Activated T-cell treated with anti-CD3 and anti-CD28 coated beads, Interleukin-2, amount 50 U/mL, for 48 hours (primary cell): ENCODE measurements around the gene NSL1.
"Not testable (repeated sequence)": the region's sequence is repeated elsewhere in the genome, so short reads cannot be mapped to it uniquely, and the experiment has no call there.

Source experiments
- DNase-seq, 2 experiments: peaks; one replicate each; pipeline ENCODE4 v3.0.0-alpha.2; 2020

Gene NSL1

DNA sequence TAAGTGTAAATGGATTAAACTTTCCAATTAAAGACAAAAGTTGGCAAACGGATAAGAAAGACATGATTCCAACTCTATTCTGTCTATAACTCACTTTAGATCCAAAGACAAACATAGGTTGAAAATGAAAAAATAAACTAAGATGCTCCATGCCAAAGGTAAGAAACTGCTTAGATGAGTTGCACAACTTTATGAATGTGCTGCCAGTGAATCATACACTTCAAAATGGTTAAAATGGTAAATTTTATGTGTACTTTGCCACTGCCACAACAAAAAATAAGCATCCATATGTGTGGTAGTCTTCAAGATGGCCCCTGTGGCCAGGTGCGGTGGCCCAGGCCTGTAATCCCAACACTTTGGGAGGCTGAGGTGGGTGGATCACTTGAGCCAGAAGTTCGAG, 45.0 kb downstream of the NSL1 start:
- DNase-seq, result no peak

DNA sequence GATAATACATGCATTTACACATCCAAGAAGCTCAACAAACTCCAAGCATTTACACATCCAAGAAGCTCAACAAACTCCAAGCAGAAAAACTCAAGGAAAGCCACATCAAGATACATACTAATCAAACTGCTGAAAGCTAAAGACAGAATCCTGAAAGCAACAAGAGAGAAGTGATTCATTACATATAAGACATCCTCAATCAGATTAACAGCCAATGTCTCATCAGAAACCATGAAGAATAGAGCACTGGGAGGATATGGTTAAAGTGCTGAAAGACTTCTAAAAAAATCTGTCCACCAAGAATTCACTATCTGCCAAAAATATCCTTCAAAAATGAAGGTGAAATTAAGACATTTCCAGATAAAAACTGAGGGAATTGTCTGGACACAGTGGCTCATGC, 46.3 kb downstream of the NSL1 start:
- DNase-seq, result no peak

DNA sequence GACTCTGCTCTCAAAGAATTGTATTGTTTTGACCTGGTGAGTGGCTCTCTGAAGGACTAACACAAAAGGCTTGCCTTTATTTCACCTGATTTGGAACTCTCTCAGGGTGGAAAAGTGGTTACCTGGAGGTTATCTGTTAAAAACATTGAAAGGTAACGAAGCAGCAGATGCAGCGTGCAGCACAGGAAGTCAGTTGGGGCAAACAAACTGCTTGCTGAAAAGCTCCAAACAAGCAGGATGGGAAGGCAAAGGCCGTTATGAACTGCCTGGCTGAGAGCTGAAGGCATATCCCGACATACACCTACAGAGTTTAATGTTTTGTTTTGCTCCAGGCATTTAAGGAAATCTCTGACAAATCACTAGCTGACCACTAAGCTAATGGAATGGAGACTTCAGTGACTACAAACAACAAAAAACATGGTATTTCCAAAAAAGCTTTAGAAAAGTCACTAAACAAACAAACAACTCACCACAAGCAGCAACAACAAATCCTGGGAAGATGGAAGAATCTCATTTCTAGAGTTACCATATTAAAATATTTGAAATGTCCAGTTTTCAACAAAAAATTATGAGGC, 47.6 kb downstream of the NSL1 start:
- no peak for DNase-seq

DNA sequence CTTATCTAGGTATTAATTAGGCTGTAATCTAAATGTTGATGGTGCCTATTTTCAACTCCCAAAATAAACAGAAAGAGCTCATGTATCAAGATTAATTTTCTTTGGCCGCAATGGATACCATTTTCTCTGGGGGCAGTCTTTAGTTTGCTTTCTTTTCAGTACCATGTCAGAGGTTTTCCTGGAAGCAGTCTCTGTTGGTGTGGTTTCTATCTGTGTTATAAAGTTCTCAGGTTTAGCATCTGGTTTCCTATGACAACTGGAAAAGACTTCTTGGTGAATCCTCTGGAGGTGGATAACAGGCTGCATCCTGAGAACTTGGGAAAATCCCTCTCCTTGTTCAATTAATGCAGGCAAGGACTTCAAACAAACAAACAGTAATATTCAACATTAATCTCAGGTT, 53.2 kb downstream of the NSL1 start:
- no peak for DNase-seq

DNA sequence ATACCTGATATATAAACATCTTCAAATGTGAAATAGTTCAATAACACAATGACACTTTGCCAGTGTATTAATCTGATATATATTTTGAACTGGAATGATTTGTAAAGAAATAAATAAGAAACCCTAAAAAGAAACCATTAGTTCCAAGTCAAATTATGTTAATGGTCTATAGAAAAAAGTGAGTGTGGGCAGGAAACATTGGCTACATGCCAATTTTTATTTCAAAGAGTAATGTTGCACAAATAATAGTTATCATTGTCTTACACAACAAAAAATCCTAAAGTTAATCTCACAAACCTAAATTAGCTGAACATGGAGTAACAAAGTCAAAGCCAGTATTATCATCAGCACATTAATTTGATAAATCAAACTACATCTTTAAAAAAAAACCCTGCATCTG, 54.0 kb downstream of the NSL1 start:
- DNase-seq, result no peak

DNA sequence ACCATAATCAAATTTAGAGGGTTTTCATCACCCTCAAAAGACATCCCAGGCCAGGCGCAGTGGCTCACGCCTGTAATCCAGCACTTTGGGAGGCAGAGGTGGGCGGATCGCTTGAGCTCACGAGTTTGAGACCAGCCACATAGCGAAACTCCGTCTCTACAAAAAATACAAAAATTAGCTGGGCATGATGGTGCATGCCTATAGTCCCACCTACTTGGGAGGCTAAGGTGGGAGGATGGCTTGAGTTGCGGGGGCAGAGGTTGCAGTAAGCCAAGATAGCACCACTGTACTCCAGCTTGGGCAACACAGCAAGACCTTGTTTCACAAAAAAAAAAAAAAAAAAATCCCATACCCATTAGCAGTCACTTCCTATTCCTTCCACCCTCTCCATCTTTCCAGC, 58.5 kb downstream of the NSL1 start:
- no peak for DNase-seq

DNA sequence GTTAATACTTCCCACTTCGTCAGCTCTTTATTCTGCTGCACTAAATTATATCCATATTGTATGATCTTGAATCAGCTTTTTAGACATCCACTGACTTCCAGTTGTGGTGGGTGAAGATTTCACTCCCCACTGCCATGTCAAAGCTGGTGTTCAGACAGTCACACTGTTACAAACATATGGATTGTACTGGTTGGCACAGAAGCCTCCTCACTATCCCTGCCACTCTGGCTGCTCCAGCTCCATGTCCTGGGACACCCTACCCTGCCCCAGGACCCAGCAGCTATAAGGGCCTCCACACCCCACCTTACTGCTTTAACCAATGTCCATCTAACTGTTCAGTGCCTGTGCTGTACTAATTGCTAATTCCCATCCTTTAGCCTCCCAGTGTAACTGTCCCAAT, 59.9 kb downstream of the NSL1 start:
- DNase-seq, result no peak

DNA sequence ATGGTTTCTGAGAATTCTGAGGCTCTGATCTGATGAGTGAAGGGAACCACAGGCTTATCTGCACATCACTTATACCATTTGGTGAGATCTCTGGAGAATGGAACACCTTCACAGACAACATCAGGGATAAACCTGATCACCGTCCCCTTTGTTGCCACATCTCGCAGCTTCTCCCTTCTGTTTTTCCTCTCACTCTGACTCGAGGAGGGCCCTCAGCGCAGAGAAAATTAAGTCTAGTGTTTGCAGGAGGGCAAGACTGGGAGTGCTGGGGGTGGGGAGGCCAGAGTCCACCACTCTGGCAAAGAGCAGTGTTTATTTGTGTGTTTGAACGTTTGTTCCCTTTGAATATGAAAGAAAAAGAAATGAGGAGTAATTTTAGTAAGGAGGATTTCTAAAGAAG, 63.0 kb downstream of the NSL1 start:
- DNase-seq, result peak in 1 of 2 experiments; percentile 52

DNA sequence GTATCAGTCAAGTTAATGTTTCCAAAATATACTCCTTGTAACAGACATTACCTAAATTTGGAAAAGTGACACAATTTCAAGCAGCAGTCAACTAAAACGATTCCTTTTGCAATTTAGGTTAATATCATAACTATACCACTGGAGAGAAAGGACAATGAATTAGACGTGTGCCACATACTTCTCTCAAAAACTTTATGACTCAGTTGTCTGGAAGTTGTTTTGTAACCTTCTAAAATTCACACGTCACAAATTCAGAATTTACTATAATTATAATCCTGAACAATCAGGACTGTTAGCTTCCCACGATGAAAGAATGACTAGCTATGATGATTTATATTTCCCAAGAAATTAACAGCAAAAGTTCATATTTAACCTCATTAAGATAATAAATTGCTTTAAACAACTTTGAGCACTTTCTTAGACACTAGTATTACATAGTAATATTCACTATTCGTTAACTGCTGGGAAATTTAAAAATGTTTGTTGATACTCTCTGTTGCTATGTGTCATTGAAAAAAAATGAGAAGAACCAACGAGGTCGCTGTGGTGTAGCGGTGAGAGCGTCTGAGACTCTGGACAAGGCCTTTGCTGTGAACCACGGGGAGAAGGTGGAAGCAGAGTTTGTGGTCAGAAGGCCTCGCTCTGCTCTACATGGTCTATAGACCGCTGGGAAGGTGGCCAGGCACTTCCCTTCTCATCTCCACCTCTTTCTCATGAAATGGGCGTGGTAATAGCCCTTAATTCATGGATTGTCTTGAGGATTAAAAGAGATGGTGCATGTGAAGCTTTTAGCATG, 64.0 kb downstream of the NSL1 start:
- DNase-seq, result peak in 1 of 2 experiments; percentile 55

DNA sequence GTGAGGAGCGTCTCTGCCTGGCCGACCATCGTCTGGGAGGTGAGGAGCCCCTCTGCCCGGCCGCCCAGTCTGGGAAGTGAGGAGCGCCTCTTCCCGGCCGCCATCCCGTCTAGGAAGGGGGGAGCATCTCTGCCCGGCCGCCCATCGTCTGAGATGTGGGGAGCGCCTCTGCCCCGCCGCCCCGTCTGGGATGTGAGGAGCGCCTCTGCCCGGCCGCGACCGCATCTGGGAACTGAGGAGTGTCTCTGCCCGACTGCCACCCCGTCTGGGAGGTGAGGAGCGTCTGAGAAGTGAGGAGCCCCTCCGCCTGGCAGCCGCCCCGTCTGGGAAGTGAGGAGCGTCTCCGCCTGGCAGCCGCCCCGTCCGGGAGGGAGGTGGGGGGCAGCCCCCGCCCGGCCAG, 66.9 kb downstream of the NSL1 start:
- not testable (repeated sequence) for DNase-seq

DNA sequence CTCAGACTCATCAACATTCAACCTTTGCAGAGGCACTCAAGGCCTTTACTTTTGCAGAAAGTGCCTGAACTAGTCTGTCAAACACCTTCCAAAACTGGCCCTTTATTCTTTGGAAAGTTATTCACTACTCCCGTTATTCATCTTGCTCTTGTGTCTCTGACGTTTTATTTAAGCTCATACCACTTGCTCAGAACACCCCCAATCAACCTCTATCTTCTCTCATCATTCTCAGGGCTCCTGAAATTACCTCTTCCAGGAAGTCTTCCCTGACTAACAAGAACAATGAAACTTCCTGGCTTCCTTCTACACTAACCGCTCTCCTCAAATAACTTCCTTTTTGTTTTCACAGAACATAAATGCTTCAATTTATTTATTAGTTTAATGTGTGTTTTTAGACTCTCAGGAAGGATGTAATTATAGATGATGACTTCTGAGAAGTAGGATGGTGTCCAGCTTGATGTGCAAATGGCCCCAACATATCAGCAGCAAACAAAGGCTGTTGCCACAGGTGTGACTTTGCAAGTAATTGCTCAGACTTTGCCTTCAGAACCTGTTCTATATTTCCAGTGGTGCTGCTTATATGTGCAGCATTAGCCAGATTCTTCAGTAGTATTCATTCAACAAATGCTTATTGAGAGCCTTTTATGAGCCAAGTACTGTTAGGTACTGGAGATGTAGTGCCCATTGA, 69.2 kb downstream of the NSL1 start:
- no peak for DNase-seq

DNA sequence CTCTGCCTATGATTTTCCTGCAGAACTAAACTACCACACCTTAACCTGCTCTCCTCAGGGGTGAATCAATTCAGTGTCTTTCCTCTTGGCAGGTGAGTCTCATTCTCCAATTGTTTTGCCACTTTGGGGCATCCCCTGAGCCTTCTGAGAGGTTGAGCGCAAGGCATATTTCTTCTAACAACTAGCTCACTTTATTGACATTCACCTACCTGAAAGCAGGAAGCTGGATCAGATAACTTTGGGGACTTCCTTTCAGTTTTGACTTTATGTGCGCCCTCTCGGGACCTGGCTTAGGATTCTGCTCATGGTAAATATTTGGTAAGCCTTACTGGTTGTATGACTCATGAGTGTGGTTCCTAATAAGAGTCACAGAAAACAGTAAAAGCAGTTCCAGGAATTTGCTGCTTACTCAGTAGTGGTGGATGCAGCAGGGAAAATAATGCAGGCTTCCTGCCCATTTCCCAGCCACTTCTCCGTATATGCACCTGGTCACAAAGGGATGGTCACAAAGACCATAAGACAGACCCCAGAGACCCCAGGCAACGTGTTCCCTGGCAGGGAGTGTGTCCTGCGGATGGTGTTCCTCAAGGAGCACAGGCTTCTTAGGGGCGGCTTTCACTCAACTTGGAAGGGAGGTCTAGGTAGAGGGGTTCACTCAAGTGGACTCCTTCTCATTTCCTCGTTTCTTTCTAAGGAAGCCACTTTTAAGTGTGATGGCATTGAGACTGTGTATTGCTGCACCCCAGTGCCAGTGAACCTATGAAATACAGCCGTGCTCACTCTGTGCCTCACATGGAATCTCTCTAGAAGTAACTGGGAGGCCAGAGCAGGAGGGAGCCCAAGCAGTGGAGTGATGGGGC, 70.0 kb downstream of the NSL1 start:
- DNase-seq, result peak; percentile 65 to 68

DNA sequence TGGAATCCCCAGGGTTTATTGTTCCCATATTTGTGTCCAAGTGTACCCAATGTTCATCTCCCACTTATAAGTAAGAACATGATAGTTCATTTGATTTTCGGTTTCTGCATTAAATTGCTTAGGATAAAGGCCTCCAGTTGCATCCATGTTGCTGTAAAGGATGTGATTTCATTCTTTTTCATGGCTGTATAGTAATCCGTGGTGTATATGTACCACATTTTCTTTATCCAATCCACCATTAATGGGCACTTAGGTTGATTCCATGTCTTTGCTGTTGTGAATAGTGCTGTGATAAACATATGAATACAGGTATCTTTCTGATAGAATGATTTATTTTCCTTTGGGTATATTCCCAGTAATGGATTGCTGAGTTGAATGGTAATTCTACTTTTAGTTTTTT, 71.9 kb downstream of the NSL1 start:
- no peak for DNase-seq

DNA sequence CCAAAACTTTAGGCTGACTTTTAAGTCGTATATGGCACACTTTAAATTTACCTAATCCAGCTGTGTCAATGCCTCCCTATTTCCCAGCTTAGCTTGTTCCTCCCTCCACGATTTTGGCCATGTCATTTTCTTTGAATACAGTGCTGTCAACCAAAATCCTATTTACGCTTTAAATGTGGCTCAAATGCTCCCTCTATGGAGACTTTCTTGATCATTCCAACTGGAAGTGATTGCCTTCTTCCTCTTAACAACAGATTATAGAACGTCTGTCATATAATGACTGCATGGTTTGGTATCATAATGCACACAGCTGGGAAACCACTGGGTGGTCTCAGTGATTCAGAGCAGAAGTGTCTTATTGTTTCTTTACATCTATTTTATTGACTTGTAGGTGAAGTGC, 73.1 kb downstream of the NSL1 start:
- no peak for DNase-seq

DNA sequence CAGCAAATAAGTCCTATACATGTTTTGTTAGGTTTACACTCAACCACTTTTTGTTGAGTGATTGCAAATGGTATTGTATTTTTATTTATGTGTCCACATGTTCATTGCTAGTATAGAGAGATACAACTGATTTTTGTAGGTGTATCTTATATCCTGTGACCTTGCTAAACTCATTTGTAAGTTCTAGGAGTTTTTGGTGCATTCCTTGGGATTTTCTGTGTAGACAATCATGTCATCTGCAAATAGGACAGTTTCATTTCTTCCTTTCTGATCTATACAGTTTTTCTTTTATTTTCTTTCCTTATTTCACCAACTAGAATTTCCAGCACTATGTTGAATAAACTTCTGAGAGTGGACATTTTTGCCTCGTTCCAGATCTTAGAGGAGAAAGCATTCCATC, 75.4 kb downstream of the NSL1 start:
- DNase-seq, result no peak

DNA sequence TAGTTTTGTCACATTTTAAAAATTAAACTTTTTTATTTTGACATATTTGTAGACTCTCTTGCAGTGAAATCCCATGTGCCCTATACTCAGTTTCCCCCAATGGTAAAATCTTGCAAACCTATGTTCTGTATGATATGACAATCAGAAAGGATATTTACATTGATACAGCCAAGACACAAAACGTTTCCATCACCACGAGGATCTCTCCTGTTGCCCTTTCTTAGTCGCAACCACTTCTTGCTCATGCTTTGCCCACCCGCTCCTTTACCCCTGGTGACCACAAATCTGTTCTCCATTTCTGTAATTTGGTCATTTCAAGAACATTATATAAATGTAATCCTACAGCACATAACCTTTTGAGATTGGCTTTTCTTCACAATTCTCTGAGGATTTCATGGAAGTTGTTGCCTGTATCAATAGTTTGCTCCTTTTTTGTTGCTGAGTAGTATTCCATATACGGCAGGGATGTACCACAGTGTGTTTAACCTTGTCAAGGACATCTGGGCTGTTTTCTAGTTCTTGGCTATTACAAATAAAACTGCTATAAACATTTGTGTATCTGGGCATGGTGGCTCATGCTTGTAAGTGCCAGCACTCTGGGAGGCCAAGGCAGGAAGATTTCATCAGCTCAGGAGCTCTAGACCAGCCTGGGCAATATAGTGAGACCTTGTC, 78.0 kb downstream of the NSL1 start:
- no peak for DNase-seq

DNA sequence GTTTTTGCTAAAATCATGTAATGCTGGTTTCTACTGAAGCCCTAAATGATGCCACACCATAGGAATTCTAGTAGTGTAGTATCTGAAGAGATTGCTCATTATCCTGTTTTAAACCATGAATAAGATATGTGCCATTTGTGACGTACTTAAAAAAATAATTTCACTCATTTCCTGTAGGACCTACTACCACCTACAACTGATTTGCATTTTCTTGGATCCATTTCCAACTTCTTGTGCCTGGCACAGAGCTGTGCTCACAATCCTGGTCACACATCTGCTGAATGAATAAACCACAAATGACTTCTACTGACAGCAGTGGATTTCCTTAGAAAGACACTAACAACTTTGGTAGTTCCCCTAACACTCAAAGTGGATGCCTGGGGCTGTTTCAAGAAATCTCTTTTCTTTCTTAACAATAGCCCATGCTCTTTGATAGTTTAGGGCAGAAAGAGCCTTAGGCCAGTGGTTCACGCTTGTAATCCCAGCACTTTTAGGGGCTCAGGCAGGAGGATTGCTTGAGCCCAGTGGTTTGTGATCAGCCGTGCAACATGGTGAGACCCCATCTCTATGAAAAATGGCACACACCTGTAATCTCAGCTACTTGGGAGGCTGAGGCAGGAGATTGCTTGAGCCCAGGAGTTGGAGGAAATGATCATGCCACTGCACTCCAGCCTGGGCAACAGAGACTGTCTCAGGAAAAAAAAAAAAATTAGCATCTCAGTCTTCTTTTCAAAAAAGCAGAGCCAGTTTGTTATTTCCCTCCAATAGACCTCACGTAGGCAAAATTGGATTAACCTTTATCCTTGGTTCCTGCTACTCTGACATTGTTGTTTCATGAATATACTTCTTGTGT, 78.9 kb downstream of the NSL1 start:
- DNase-seq, result peak in 1 of 2 experiments; percentile 53

DNA sequence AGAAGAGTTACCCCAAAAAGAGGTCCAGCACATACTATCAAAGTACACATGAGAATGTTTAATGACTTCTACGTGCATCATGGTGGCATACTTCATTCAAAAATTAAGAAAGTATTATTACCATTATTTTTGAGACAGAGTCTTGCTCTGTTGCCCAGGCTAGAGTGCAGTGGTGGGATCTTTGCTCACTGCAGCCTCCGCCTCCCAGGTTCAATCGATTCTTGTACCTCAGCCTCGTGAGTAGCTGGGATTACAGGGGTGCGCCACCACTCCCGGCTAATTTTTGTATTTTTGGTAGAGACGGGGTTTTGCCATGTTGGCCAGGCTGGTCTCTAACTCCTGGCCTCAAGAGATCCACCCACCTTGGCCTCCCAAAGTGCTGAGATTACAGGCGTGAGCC, 79.6 kb downstream of the NSL1 start:
- not testable (repeated sequence) for DNase-seq

DNA sequence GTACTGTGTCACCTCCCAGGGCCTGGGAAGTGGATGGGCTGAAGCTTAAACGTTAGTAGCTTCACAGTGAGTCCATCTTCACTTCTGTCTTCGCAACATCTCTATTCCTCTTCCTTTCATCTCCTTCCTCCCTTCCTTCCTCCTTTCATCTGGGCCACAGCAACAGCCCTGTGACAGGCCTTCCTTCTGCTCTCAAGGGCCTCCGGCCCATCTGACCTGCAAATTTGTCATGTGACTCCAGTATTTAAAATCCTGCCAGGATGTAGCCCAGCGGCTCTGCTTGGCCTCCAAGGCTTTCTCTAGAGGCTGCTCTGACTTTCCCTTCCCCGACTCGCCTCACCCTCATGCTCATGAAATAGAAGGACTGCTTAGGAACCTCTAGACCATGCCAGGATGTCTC, 81.0 kb downstream of the NSL1 start:
- peak in 1 of 2 experiments; percentile 16 for DNase-seq

DNA sequence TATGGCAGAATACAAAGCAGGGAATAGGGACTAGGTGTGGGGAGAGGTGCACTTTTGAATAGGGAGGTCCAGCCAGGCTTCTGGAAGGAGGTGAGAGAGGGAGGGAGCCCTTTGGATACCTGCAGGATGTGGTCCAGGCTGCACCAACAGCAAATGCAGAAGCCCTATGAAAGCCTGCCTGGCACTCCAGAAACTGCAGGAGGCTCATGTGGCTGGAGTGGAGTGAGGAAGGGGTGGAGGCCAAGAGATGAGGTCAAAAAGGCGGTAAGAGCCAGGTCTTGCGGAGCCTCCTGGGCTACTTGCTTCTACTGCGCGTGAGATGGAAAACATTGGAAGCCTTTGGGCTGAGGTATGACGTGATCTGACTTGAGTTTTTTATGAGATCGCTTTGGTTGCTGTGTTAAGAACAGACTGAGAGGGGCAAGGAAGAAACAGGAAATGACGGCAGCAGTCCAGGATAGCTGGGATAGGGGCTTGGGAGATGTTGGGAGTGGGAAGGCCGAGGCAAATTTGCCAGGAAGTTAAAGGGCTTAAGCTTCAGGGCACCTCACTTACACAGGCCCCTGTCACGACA, 87.5 kb downstream of the NSL1 start:
- DNase-seq, result peak in 1 of 2 experiments; percentile 22

DNA sequence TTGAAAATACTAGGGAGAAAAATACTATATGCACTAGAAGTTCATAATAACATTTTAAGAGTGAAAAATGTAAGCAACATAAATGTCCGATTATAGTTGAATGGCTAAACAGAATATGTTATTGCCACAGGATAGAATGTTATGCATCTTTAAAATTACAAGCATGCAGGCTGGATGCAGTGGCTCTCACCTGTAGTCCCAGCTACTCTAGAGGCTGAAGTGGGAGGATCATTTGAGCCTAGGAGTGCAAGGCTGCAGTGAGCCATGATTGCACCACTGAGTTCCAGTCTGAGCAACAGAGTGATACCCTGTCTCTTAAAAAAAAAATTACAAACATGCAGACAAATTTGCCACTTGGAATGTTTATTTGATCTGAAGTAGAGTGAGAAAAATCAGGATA, 88.9 kb downstream of the NSL1 start:
- DNase-seq, result peak in 1 of 2 experiments; percentile 33
